ENCODE data around the gene CBFA2T3.
"Not testable (repeated sequence)": the region's sequence is repeated elsewhere in the genome, so short reads cannot be mapped to it uniquely, and the experiment has no call there.

CBFA2T3 gene

DNA sequence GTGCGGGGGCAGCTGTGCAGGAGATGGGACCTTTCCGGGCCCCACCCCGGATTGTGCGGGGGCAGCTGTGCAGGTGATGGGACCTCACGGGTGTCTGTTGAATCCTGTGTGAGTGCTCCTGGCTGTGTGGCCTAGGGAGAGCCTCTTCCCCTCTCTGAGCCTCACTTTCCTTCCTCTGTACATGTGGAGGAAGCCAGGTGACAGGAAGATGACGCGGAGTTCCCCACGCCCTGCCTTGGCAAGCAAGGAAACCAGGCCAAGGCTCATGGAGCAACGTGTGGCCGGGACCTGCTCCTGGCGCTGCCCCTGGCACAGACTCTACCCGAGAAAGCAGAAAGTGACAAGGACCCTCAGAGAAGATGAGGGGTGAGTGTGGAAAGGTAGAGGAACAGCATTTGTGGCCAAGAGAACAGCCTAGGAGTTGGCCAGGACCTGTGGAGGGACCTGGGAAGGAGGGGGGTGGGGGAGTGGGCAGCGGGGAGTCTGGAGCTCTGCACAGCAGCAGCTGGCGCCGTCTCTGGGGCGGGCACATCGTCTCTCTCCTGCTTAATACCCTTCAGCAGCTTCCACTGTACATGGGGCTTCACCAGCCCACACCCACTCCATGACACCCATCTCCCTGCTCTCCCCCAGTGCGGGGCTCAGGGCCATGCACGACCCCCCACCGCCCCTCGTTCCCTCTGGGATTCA lies 72.2 kb downstream of the CBFA2T3 start:
- DNase-seq, result no peak

DNA sequence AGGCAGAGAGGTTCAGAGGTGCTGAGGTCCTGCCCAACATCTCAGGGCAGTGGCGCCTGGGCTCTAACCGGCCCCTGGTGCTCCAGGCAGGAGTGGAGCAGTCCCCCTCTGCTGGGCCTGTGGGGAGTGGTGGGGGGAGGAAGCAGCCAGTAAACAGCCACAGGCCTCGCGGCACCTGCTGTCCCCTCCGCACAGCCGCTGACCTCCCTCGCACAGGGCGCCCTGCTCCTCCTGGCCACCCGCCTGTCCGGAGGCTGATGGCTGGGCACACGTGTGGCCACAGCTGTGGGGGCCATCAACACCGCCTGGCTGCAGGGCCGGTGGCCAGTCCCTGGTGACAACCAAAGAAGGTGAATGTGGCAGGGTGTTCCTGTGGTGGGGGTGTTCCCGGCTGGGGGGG lies 73.7 kb downstream of the CBFA2T3 start:
- no peak for DNase-seq

DNA sequence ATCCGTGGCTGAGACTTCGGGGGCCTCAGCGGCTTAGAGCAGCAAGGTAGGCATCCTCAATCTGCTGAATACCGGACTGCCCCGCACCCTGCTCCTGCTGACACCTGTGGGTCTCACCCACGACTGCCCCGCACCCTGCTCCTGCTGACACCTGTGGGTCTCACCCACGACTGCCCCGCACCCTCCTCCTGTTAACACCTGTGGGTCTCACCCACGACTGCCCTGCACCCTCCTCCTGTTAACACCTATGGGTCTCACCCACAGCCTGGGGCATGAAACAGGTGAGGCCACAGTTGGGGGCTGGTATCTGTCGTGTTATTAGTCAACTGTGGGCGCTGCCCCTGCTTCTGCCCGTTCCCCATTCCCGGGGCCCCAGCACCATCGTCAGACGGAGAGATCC lies 74.3 kb downstream of the CBFA2T3 start:
- DNase-seq, result no peak

DNA sequence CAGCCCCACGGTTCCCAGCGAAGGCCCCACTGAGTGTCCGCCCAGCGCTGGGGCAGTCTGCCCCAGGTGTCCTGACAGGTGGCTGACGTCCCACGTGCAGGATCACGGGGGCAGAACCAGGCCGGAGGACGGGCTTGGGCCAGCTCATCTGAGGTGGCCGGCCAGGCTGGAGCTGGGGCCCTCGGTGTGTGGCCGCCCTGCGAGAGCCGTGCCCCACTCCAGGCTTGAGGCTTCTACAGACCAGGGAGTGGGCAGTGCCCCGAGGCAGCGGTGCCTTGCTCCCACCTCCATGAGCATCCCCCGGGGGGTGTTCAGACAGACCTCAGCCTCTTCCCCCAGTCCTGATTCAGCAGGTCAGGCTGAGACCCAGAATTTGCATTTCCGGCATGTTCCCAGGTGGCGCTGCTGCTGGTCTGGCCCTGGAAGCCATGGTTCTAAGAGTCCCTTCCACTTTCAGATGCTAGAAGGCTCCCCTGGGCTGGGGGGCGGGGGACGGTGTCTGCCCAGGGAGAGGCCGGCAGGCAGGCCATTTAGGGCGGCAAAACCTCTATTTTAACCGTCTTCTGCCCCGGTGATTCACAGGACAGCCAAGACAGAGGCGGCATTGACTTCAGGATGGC lies 75.2 kb downstream of the CBFA2T3 start:
- no peak for DNase-seq

DNA sequence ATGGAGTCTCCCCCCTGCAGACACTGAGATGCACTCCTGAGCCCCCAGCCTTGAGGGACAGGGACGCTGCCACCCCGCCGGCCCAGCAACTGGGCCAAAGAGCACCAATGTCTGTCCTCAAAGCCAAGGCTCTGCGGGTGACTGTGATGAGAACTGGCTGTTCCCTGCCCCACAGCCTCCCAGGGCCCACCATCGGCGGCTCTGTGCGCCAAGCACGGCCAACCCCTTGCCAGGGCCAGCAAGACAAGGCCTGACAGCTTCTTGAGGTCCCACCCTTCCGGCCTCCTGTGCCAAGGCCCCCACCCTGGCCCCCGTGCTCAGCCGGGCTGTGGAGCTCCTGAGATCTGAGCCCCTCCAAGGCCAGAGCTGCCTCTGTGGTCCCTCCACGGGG lies 76.3 kb downstream of the CBFA2T3 start:
- DNase-seq, result no peak

DNA sequence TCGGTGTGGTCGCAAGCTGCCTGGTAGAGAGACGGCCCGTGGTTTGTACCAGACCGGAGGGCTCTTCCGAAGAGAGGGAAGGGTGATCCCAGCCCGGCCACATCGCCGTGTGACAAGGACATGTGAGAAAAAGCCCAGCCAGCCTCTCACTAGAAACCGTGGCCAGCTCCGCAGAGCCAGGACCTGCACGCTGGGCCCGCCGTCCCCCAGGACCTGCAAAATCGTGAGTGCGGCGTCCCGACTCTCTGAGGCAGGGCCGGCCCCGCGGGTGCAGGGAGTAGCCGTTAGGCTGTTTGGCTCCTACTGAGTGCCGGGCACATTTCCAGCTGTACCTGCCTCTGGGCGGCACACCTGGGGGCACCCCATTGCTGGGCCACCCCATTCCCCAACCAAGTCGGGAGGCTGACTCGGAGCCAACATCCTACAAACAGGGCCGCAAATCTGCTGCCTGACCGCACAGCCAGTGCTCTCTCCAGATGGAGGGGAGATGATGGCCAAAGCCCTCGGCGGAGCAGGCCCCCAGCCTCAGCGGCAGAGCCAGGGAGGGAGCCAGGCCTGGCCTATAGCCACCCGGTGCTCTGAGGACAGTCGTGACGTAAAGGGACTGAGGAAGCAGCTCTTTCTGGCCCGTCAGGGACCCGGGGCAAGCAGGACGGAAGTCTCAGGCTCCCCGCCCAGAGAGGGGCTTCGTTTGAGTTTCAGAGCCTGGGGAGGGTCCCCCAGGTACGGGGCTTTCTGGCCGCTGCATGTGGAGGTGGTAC lies 76.9 kb downstream of the CBFA2T3 start:
- no peak for DNase-seq

DNA sequence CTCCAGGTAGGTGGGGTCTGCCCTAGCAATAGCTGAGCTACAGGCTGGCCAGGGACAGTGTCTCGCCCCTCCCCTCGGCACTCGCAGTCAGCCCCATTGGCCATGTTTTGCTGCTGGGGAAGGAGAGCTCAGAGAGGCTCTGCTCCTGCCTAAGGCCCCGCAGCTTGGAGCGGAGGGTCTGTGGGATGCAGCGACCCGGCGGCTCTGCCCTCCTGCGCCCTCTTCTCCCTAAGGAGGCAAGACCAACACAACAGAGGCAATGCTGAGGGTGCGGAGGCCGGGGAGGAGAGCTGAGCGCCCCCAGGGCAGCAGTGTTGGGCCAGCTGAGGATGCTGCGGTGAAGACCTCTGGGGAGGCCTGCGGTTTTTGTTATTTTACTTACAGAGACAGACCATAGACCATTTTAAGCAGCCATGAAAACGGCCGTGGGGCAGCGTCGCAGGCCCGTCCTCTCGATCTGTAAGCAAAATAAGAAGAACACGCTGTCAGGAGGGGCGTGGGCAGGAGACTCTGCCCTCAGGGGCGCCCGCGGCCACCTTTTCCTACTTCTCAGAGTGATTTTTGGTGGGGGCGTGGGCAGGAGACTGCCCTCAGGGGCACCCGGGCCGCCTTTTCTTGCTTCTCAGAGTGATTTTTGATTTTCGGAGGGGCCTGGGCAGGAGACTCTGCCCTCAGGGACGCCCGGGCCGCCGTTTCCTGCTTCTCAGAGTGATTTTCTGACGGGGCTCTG lies 79.1 kb downstream of the CBFA2T3 start:
- DNase-seq, result no peak

DNA sequence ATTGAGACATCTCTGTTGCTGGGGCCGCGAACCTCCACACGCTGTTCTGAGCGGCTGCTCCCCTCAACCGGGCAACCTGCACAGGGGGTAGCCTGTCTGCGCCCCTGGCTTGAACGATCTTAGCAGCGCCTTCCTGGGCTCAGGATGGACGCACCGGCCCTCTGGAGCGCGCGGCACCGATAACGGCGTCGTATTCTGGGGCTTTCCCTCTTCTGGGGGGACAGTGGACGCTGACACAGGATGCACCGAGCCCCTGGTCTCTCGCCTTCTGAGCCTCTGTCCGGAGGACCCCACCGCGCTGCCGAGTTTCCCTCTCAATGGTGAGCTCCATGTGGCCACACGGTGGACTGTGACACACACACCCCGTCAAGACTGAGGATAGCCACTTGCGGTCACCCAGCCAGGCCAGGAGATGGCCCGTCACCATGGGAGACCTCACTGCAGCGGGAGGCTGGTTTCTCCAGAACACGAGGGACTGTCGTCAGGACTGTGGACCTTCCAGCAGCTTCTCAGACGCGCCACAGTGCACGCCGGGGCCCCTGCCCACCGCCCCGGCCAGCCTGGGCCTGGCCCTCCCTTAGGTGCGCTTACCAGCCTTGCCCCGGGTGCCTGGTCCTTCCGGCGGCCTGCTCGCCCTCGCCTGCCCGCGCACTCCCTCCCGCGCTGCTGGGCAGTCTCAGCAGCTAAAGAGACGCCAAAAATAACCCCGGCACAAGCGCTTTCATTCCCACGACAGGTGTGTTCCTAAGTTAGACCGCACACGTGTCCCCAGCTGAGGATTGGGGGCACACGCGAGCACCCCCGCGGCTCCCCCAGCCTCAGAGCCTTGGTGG lies 80.6 kb downstream of the CBFA2T3 start:
- DNase-seq, result no peak

DNA sequence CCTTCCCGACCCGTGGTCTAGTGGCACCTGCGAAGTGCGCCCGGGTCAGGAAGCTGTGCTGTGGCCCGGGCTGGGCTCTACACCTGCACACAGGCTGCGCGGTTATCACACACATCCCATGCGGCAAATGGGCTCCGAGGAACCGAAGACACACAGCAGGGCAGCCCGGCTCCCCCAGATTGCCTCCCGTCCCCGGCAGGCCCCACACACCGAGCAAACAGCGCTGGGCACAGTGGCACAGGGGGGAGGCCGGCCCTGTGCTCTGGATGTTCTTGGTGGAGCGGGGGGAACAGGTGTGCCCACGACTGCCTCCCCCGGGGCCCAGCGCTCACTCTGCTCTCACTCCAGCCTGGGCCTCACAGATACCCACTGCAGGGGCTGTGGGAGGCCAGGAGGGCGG lies 81.7 kb downstream of the CBFA2T3 start:
- DNase-seq, result no peak

DNA sequence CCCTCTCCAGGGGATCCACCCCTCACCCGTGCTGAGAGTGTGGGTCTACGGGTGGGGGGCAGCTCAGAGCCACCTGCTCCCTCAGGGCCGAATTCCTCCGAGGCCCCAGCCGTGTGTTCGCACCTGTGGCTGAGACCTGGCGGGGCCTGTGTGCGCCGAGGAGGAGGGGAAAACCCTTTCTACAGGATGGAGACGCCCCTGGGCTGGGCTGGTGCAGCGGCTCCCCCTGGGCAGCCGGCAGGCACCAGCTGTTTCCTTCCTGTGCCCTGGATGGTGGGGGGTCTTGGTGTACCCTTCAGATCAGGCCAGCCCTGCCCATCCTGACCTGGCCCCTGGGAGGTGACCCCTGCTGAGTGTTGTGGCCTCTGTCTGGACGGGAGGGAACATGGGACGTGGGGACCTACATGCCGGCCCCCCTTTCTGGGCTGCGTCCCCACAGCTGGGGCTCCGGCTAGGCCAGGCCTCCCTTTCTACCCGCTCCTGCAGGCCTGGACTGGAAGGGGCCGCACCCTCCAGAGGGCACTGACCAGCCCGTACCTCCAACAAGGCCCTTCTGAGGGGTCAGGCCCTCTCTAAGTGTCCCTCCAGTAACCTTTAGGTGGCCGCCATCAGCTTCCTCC lies 82.2 kb downstream of the CBFA2T3 start:
- DNase-seq, result no peak

DNA sequence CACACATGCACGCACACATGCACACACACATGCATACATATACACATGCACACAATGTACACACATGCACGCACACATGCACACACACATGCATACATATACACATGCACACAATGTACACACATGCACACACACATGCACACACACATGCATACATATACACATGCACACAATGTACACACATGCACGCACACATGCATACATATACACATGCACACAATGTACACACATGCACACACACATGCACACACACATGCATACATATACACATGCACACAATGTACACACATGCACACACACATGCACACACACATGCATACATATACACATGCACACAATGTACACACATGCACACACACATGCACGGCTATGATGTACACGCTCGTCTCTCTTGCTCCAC lies 82.7 kb downstream of the CBFA2T3 start:
- not testable (repeated sequence) for DNase-seq

DNA sequence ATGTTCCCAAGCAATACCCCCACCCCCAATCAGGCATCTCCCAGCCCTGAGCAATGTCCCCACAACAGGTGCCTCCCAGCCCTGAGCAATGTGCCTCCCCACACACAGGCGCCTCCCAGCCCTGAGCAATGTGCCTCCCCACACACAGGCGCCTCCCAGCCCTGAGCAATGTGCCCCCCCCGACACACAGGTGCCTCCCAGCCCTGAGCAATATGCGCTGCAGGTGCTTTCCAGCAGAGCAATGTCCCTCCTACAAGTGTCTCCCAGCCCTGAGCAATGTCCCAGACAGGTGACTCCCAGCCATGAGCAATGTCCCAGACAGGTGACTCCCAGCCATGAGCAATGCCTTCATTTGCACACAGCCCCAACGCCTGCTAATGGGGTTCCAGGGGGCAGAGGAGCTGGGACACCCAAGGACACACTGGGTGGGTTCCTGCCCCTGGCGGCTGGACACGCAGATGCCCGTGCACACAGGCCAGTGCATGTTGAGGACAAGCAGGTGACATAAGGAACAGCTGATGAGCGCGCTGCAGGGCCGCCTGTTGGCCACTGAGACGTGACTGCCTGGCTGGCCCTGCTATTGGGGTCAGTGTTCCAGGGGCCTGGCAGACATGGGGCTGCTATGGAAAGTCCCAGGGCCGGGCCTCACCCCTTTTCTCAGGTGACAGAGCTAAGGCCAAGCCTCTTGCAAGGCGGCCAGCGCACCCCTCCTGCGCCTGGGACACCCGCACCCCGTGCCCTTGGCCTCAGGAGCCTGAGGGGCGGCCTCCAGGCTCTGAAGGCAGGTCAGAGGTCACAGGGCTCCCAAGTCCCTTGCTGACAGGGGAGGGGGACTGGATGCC lies 83.7 kb downstream of the CBFA2T3 start:
- no peak for DNase-seq

DNA sequence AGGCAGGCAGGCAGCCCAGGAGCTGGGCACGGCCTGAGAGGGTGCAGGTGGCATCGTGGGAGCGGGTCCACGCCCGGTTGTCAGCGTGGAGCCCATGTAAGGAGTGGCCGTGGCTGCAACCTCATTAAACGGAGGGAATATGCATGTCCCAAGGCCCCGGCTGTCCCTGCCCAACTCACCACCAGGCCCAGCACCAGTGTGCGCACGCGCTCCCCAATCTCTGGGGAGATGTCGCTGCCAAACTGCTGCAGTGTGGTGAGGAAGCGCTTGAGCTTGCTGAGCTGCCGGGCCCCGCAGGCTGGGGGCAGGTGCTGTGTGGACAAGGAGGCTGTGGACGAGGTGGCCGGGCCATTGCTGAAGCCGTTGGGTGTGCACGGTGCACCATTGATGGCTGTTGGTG lies 84.9 kb downstream of the CBFA2T3 start:
- DNase-seq, result no peak

DNA sequence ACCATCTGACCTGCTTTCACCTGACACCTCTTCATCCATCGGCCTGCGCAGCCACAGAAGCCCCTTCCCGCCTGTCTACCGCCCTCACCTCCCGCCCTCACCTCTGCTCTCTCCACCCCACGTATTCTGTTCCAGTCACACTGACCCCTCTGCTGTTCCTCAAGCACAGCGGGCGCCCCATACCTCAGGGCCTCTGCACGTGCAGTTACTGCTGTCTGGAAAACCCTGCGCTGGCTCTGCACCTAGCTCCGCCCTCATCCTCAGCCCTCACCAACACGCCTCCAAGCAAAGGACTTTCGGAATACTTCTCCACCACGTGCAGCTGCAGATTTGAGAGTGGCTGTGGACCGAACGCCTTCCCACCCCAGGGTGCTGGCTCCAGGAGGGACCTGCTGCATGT lies 85.9 kb downstream of the CBFA2T3 start:
- no peak for DNase-seq

DNA sequence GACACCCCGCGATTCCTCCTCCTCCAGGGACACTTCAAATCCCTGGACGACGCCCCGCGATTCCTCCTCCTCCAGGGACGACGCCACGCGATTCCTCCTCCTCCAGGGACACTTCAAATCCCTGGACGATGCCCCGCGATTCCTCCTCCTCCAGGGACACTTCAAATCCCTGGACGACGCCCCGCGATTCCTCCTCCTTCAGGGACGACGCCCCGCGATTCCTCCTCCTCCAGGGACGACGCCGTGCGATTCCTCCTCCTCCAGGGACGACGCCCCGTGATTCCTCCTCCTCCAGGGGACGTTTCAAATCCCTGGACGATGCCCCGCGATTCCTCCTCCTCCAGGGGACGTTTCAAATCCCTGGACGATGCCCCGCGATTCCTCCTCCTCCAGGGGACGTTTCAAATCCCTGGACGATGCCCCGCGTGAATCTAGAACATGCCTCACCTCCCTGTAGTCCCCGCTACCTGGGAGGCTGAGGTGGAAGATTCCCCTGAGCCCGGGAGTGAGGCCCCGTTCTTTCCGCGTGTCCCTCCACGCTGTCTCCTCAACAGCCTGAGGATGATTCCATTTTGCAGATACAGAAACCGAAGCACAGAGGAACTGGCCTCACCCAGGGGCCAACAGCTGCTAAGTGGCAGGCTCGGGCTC lies 87.2 kb downstream of the CBFA2T3 start:
- not testable (repeated sequence) for DNase-seq

DNA sequence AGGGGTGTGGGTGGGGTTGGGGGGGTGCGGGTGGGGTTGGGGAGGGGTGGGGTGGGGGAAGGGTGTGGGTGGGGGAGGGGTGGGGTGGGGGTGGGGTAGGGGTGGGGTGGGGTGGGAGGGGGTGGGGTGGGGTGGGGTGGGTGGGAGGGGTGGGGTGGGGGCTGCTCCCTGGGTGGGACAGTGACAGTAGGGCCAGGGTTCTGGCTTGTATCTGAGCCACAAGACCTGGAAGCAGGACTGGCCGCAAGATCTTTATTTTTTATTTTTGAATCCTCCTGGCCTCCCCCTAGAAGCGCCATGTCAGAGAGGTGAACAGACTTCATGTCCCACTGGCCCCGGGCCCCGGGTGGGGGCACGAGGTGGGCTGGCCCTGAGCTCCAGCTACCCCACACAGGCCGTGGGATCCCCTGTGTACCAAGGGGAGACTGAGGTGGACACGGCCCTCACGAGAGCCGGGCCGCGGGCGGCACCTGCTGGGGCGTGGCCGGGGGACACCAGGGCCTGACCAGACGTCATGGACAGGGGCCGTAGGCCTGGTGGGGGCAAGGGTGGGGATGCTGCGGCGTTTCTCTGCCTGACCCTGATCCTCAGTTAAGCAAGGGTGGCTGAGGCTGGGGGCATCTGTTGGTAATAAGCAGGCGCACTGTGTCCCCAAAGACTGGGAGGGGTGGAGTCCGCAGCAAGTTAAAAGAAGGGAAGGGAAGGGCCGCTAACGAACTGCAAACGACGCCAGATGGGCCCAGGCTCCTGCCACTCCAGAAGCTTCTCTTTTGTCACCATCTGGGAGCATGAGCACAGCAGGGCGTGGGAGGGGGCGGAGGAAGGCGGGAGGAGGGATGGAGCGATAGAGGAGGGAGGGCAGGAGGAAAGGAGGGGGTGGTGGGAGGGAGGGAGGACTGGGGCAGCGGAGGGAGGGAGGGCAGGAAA lies 88.3 kb downstream of the CBFA2T3 start:
- DNase-seq, result no peak

DNA sequence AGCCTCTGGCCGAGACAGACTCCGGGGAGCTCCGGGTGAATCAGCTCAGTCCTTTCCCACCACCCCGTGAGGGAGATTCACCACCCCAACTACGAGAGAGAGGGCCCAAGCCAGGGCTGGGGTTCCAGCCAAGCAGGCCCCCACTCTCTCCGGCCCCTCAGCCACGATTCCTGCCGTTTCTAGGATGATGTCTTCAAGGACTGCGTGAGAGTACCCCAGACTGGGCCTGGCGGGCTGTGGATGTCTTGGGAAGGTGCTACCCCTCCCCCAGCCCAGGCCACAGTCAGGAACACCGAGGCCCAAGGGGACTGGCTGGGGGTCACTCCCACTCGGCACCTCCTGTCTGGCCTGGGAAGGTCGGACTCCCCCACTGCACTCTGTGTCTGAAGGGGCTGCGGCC lies 89.0 kb downstream of the CBFA2T3 start:
- no peak for DNase-seq

DNA sequence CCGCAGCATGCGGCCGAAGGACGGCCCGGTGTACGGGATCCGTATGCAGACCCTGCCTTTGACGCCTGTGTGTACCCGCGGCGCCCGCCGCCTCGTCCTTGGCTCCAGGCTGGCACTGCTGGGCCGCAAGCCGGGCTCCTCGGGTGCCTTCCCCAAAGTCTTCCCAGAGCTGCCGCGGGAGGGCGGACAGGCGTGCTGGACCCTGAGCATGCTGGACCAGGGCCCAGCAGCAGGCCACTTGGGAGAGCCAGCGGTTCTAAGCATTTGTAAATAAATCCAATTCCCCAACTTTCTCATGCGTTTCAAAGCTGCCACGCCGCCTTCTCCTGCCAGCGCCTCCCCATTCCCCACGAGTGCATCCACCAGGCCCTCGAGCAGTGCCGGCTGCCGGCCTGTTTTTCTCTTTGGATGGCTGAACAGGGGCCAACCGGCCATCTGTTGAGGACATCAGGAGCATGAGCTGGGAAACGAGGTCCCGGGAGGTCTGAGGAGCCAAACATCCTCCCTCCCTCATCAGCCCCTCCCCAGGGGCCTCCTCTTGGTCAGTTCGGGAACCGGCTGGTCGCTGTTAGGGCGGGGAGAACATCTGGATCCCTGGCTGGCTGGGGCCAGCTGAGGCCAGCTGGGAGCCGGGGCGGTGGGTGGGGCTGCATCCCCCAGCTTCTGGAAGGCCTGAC lies 90.0 kb downstream of the CBFA2T3 start:
- no peak for DNase-seq

DNA sequence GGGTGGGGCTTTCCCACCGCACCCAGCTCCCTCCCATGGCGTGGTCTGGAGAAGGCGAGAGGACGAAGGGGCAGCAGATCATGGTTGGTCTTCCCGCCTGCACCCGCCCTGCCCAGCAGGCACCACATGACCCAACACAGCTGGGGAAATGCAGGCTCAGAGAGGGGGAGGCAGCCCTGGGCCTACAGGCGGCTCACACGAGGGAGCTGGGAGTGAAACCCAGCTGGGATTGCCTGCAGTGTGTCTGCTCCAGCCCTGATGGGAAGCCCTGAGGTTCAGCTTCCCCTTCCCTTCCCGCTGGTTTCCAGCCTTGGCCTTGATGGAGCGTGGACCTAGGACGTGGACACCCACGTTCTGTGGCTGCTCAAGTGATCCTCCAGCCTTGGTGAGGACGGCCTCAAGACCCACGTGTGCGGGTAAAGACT lies 90.6 kb downstream of the CBFA2T3 start:
- no peak for DNase-seq
